CD4-positive, alpha-beta memory T cell (primary cell): ENCODE results near the gene SLC22A31. TPM values are rescaled to one million over a fixed set of nuclear protein-coding genes. Genes with fewer than 3 reads are reported as not detected.

Source experiments
- CTCF ChIA-PET: fragments of 350-600 bp; sonication (Branson Sonifier 250); formaldehyde crosslinking; loops from one replicate; lab custom pipeline; 2021; ENCODE audit warnings: inconsistent platforms; ENCODE audit not compliant: partially characterized antibody; lab: Charles Lee
- POLR2A ChIA-PET: fragments of 350-600 bp; sonication (Branson Sonifier 250); formaldehyde crosslinking; loops from one replicate; lab custom pipeline; 2021; ENCODE audit not compliant: partially characterized antibody; lab: Charles Lee
- DNase-seq, 5 donors: peaks; one replicate each; pipeline versions ENCODE4 v3.0.0 to v3.0.0-alpha.2; 2020 to 2022; ENCODE audit warnings: mixed read lengths in 1 of 5
- H3K27ac ChIP-seq: one replicate; pipeline ENCODE4 v1.7.0; 2013; ENCODE audit warnings: low read depth, low read length
- H3K27me3 ChIP-seq: 2 replicates; pipeline ENCODE4 v1.7.0; 2013; ENCODE audit warnings: mild to moderate bottlenecking, low read length, moderate library complexity; ENCODE audit not compliant: insufficient read depth
- H3K36me3 ChIP-seq: 2 replicates; pipeline ENCODE4 v1.7.0; 2013; ENCODE audit warnings: mild to moderate bottlenecking, low read length, moderate library complexity; ENCODE audit not compliant: insufficient read depth
- H3K4me1 ChIP-seq: 2 replicates; pipeline ENCODE4 v1.7.0; 2013; ENCODE audit warnings: mild to moderate bottlenecking, low read length, moderate library complexity; ENCODE audit not compliant: insufficient read depth
- H3K4me3 ChIP-seq, 2 donors: one replicate each; pipeline ENCODE4 v1.7.0; 2013; ENCODE audit warnings: low read length in 2 of 2, mild to moderate bottlenecking in 1 of 2
- H3K9me3 ChIP-seq, 2 donors: one replicate each; pipeline ENCODE4 v1.7.0; 2013; ENCODE audit warnings: low read length in 2 of 2, control low read depth in 1 of 2; ENCODE audit not compliant: control insufficient read depth in 1 of 2
- H3K27ac Mint-ChIP-seq, 7 donors: one replicate each; pipeline ENCODE4 v1.8.0; 2020 to 2021; ENCODE audit warnings: mixed read lengths in 7 of 7, mild to moderate bottlenecking in 6 of 7, inconsistent platforms in 3 of 7, moderate library complexity in 3 of 7
- H3K27me3 Mint-ChIP-seq, 2 donors: one replicate each; pipeline ENCODE4 v1.8.0; 2020 to 2021; ENCODE audit warnings: mixed read lengths in 2 of 2
- H3K36me3 Mint-ChIP-seq, 2 donors: one replicate each; pipeline ENCODE4 v1.8.0; 2020 to 2021; ENCODE audit warnings: mixed read lengths in 2 of 2, inconsistent platforms in 1 of 2, mild to moderate bottlenecking in 1 of 2
- H3K4me1 Mint-ChIP-seq, 4 donors: one replicate each; pipeline ENCODE4 v1.8.0; 2020 to 2021; ENCODE audit warnings: mixed read lengths in 4 of 4, mild to moderate bottlenecking in 1 of 4
- H3K4me3 Mint-ChIP-seq, 8 donors: one replicate each; pipeline ENCODE4 v1.8.0; 2020 to 2021; ENCODE audit warnings: mixed read lengths in 8 of 8, mild to moderate bottlenecking in 7 of 8, moderate library complexity in 6 of 8, inconsistent platforms in 3 of 8
- H3K9me3 Mint-ChIP-seq, 8 donors: one replicate each; pipeline ENCODE4 v1.8.0; 2020 to 2021; ENCODE audit warnings: mixed read lengths in 8 of 8, mild to moderate bottlenecking in 5 of 8, inconsistent platforms in 3 of 8, moderate library complexity in 1 of 8
- intact Hi-C: fragments of 100-400 bp; cut with micrococcal nuclease; formaldehyde crosslinking; loops from one replicate; pipeline ENCODE4 v1.15.1; 2023
- polyA plus RNA-seq, 2 donors: library from polyadenylated mRNA; unstranded; fragments of 300-500 nt; fragmentation: Illumina TruSeq; gene quantifications; one replicate each; pipeline ENCODE4 v1.2.3, GENCODE V29; 2021
- total RNA-seq, 2 experiments: library from RNA; stranded (reverse); gene quantifications; one replicate each; pipeline ENCODE4 v1.2.3, GENCODE V29; 2021

Gene SLC22A31
- total and polyA plus RNA-seq, 4 experiments from 2014 or later: 0.32 to 0.48 (median 0.44) TPM; not detected in 1

DNA sequence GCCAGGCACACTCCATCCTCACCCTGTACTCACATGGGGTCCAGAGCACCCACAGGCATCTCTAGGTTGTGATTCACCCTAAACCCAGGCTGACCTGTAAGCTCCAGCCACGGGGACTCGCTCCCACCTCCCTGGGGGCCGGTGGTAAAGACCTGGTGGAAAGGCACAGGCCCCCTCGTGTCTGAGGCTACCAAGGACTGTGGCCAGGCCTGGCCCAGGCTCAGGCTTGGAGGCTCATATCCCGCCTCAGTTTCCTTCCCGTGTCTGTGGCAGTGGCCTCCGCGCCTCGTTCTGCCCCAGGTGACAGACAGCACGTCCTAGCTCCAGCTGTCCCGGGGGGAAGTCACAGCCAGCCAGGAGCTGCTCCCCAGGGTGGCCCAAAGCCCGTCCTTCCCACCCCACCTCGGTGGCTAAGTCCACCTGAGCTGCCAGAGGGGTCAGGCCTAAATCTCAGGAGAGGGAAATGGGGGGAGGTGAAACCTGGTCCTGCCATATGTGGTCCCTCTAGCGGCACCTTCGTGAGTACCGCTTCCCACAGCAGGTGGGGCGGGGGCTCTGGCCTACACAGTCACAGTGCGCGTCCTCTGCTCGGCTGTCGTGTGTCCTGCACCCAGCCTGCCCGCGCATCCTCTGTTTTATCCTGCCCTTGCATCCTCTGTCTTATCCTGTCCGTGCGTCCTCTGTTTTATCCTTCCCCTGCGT lies 16.2 kb downstream of the SLC22A31 start:
- Histone ChIP-seq H3K36me3 (no peaks in the 10 kb centered on the region), H3K9me3 (no peaks in the 10 kb centered on the region), H3K4me3 (no peak overlapping the region), H3K4me1 (peaks cover 6% of the 10 kb centered on the region), H3K27ac (no peak overlapping the region), H3K27me3 (no peaks in the 10 kb centered on the region)
- DNase-seq: peak in 1 of 5 donors; percentile 34
- CTCF ChIA-PET: no interaction called here
- no peaks in the 10 kb centered on the region for H3K36me3 Mint-ChIP-seq
- peaks cover 3 to 13% (median 8%) of the 10 kb centered on the region in 4 donors for H3K4me1 Mint-ChIP-seq
- POLR2A ChIA-PET: no interaction called here
- H3K4me3 Mint-ChIP-seq: peak overlapping the region in 2 of 8 donors; percentile 18 to 52
- peak overlapping the region in 4 of 7 donors; percentile 10 to 90 (median 83) for H3K27ac Mint-ChIP-seq
- peaks cover 0 to 10% (median 0%) of the 10 kb centered on the region in 8 donors for H3K9me3 Mint-ChIP-seq
- peaks cover 0 to 1% of the 10 kb centered on the region in 2 donors for H3K27me3 Mint-ChIP-seq
- intact Hi-C loops: no loop called here

DNA sequence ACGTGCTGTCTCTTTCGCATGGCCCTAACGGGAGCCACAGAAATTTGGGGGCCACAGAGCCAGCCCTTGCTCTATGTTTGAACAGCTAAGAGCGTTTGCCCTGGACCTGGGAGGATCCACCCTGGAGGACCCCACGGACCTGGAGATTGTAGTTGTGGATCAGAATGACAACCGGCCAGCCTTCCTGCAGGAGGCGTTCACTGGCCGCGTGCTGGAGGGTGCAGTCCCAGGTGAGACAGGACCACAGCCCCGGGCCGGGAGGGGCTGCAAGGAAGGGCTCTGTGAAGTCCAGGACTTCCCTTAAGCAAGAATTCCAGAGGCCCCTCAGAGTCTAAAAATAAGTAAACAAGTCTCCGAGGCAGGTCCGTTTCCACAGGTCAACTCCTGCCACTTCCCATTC lies 16.9 kb downstream of the SLC22A31 start:
- POLR2A ChIA-PET: no interaction called here
- Histone ChIP-seq H3K27me3 (no peaks in the 10 kb centered on the region), H3K36me3 (no peaks in the 10 kb centered on the region), H3K4me1 (peaks cover 6% of the 10 kb centered on the region), H3K4me3 (no peak overlapping the region), H3K9me3 (no peaks in the 10 kb centered on the region), H3K27ac (no peak overlapping the region)
- DNase-seq: no peak
- intact Hi-C loops: no loop called here
- H3K36me3 Mint-ChIP-seq: no peaks in the 10 kb centered on the region
- peak overlapping the region in 1 of 7 donors; percentile 77 for H3K27ac Mint-ChIP-seq
- peaks cover 0 to 1% of the 10 kb centered on the region in 2 donors for H3K27me3 Mint-ChIP-seq
- peaks cover 0 to 7% (median 0%) of the 10 kb centered on the region in 8 donors for H3K9me3 Mint-ChIP-seq
- no peak overlapping the region for H3K4me3 Mint-ChIP-seq
- CTCF ChIA-PET: no interaction called here
- peaks cover 3 to 13% (median 5%) of the 10 kb centered on the region in 4 donors for H3K4me1 Mint-ChIP-seq

DNA sequence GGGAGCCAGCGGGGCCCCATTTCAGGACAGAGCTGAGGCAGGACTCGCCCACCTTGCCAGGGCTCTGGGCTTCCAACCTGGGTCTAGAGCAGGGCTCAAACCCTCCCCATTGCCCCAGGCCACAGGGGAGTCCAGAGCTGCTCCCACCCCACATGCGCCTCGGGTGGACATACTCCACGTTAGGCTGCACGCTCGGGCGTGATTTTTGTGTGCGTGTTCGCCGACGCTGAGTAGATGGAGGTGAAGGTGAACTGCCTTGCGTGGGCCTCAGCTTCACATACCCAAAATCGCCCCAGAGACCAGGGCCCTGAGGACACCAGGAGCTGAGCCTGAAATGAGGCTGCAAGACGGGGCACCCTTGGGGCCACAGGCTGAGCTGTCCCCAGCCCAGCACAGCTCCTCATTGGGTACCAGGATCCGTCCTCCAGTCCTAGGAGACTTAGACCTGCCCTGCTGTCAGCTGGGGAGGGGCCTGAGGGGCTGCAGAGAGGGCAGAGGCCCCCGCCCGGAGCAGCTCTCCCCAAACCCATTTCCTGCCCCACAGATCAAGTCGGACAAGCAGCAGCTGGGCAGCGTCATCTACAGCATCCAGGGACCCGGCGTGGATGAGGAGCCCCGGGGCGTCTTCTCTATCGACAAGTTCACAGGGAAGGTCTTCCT lies 20.6 kb downstream of the SLC22A31 start:
- H3K27ac Mint-ChIP-seq: peak overlapping the region in 1 of 7 donors; percentile 32
- CTCF ChIA-PET: no interaction called here
- H3K9me3 ChIP-seq: no peaks in the 10 kb centered on the region

DNA sequence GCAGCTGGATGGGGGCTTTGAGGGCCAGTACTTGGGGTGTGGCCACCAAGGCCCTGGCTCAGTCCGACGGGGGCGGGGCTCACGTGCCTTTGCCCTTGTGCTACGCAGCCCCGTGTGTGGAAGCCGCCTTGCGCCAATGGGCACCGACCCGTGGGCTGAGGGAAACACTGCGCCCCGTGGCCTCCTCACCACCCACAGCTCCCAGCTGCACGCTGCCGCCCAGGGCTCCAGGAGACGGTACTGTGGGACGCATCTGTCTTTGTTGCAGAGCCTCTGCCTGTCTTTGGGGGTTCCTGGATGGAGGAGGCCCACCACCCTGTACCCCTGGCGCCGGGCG lies 21.2 kb downstream of the SLC22A31 start:
- Histone ChIP-seq H3K4me3 (no peak overlapping the region), H3K27me3 (no peaks in the 10 kb centered on the region), H3K9me3 (no peaks in the 10 kb centered on the region), H3K4me1 (peaks cover 6% of the 10 kb centered on the region), H3K27ac (no peak overlapping the region), H3K36me3 (no peaks in the 10 kb centered on the region)
- DNase-seq: no peak
- intact Hi-C loops: no loop called here
- H3K36me3 Mint-ChIP-seq: no peaks in the 10 kb centered on the region
- POLR2A ChIA-PET: interaction anchor here (0.5 kb wide), 1 partner anchor 46 kb away, joined by 5 read pairs; no protein-coding TSS in a partner anchor
- H3K4me1 Mint-ChIP-seq: peaks cover 0 to 13% (median 3%) of the 10 kb centered on the region in 4 donors
- H3K27me3 Mint-ChIP-seq: no peaks in the 10 kb centered on the region
- peaks cover 0 to 2% (median 0%) of the 10 kb centered on the region in 8 donors for H3K9me3 Mint-ChIP-seq
- CTCF ChIA-PET: no interaction called here
- H3K4me3 Mint-ChIP-seq: no peak overlapping the region
- no peak overlapping the region for H3K27ac Mint-ChIP-seq

More for the DNA sequence above, 20.6 kb downstream of the SLC22A31 start:
- H3K36me3 ChIP-seq: no peaks in the 10 kb centered on the region
- H3K27me3 Mint-ChIP-seq: no peaks in the 10 kb centered on the region
- no peak overlapping the region for H3K27ac ChIP-seq
- no peak overlapping the region for H3K4me3 Mint-ChIP-seq
- POLR2A ChIA-PET: no interaction called here
- peaks cover 0 to 2% (median 0%) of the 10 kb centered on the region in 8 donors for H3K9me3 Mint-ChIP-seq
- peak in 1 of 5 donors; percentile 7 for DNase-seq
- peaks cover 6% of the 10 kb centered on the region for H3K4me1 ChIP-seq
- no peaks in the 10 kb centered on the region for H3K36me3 Mint-ChIP-seq
- peaks cover 0 to 13% (median 3%) of the 10 kb centered on the region in 4 donors for H3K4me1 Mint-ChIP-seq
- intact Hi-C loops: no loop called here
- no peak overlapping the region for H3K4me3 ChIP-seq
- no peaks in the 10 kb centered on the region for H3K27me3 ChIP-seq

DNA sequence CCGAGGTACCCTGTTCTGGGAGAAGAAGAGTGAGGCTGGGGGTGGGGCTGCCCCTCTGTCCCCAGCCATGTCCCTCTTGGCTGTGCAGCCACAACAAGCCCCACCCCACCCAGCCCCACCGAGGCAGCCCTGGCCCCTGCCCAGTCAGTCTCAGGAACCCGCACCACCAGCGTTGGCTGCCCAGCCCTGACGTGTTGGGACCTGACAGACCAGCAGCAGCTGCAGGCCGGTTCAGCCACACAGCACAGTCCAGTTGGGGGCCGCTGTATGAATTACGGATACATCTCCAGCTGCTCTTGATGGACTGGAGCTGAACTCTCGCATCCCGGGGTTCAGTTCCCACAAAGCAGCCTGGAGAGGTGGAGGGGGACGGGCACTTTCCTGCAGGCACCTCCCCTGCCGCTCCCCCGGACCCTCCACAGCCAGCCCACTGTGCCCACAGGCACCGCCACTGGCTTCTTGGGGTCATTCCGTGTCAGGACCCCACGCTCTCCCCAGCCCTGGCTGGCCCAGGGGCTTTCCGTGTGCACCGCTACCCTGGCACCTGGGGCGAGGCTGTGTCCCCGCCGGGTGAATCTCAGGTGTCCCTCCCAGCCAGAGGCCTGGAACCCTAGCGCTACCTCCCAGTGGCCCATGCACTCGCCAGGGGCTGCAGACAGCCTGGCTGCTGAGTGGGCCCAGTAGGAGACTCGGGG lies 21.7 kb downstream of the SLC22A31 start:
- DNase-seq: no peak
- no peak overlapping the region for H3K4me3 ChIP-seq
- Mint-ChIP-seq H3K27ac (no peak overlapping the region), H3K9me3 (peaks cover 0 to 2% (median 0%) of the 10 kb centered on the region in 8 donors), H3K27me3 (no peaks in the 10 kb centered on the region), H3K4me1 (peaks cover 0 to 13% (median 3%) of the 10 kb centered on the region in 4 donors), H3K36me3 (no peaks in the 10 kb centered on the region), H3K4me3 (no peak overlapping the region)
- no peaks in the 10 kb centered on the region for H3K27me3 ChIP-seq
- peaks cover 6% of the 10 kb centered on the region for H3K4me1 ChIP-seq
- POLR2A ChIA-PET: interaction anchor here (0.5 kb wide), 1 partner anchor 46 kb away, joined by 5 read pairs; no protein-coding TSS in a partner anchor
- no peaks in the 10 kb centered on the region for H3K9me3 ChIP-seq
- intact Hi-C loops: no loop called here
- CTCF ChIA-PET: no interaction called here
- no peak overlapping the region for H3K27ac ChIP-seq
- H3K36me3 ChIP-seq: no peaks in the 10 kb centered on the region

DNA sequence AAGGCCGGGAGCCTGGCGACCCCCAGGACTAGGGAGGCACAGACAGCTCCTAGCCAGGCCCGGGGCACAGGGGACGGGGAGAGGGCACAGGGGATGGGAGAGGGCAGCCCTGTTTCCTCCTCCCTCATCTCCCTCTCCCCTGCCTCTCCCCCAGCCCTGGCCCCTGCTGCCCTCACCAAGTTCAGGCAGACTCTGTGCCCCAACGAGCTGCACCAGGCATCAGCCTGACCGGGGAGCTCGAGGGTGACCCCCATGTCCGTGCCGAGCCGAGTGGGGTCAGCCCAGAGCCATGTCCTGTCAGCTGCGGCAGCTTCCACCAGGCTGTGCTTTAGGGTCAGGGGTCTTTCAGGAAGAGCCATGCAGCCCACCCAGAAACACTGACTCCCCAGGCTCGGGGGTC lies 22.8 kb downstream of the SLC22A31 start:
- Histone ChIP-seq H3K4me1 (peaks cover 4% of the 10 kb centered on the region), H3K27ac (no peak overlapping the region), H3K9me3 (no peaks in the 10 kb centered on the region), H3K36me3 (no peaks in the 10 kb centered on the region), H3K27me3 (no peaks in the 10 kb centered on the region), H3K4me3 (no peak overlapping the region)
- Mint-ChIP-seq H3K4me3 (no peak overlapping the region), H3K27me3 (no peaks in the 10 kb centered on the region), H3K9me3 (peaks cover 0 to 2% (median 0%) of the 10 kb centered on the region in 8 donors), H3K27ac (no peak overlapping the region), H3K4me1 (peaks cover 0 to 10% (median under 1%) of the 10 kb centered on the region in 4 donors), H3K36me3 (no peaks in the 10 kb centered on the region)
- POLR2A ChIA-PET: no interaction called here
- no peak for DNase-seq
- intact Hi-C loops: no loop called here
- CTCF ChIA-PET: no interaction called here

DNA sequence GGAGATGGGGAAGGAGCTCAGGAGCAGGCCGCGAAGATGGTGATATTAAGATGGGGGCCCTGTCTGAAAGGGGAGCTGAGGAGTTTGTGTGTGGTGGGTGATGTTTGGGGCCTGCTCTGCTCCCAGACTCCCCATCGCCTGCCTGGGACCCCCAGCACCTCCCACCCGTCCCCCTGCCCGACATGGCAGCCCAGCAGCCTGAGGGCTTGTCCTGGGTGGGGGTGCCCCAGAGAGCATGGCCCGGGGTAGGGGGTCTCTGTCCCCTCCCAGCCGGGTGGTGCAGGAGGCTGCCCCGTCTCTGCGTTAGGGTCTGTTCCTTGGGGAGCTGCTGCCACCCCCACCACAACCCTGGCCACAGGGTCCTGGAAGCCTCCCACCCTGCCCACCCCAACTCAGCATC lies 23.6 kb downstream of the SLC22A31 start:
- intact Hi-C loops: no loop called here
- ChIA-PET CTCF (no interaction called here), POLR2A (no interaction called here)
- Mint-ChIP-seq H3K4me3 (no peak overlapping the region), H3K4me1 (peaks cover 0 to 7% (median 0%) of the 10 kb centered on the region in 4 donors), H3K9me3 (peaks cover 0 to 2% (median 0%) of the 10 kb centered on the region in 8 donors), H3K27me3 (no peaks in the 10 kb centered on the region), H3K36me3 (no peaks in the 10 kb centered on the region), H3K27ac (no peak overlapping the region)
- Histone ChIP-seq H3K36me3 (no peaks in the 10 kb centered on the region), H3K27ac (no peak overlapping the region), H3K4me3 (no peak overlapping the region), H3K4me1 (no peaks in the 10 kb centered on the region), H3K9me3 (no peaks in the 10 kb centered on the region), H3K27me3 (no peaks in the 10 kb centered on the region)
- DNase-seq: peak in 1 of 5 donors; percentile 29
